GM19452 (cell line): ENCODE results near the gene PDF.
"Not testable (repeated sequence)": the region's sequence is repeated elsewhere in the genome, so short reads cannot be mapped to it uniquely, and the experiment has no call there.

ENCODE experiments used
- ATAC-seq: cut with Tn5 transposase; IDR thresholded peaks from one replicate; pipeline ENCODE4 v1.9.1; 2021; ENCODE audit not compliant: unreplicated experiment

PDF gene

GRCh38 chr16:69330286-69331109 lies at the start of gene PDF:
Gene PDF (minus strand): TSS chr16:69330588. CDS start chr16:69330570, 18 bp downstream.
- ATAC-seq = peak; percentile 92

- ATAC-seq = no peak
Observed at GRCh38 chr16:69378760-69379159, 48.4 kb upstream of the PDF start.

- no peak for ATAC-seq
Observed at GRCh38 chr16:69378036-69378435, 47.6 kb upstream of the PDF start.

GRCh38 chr16:69376393-69377059 lies 46.1 kb upstream of the PDF start:
- ATAC-seq = no peak

- ATAC-seq = no peak
Observed at GRCh38 chr16:69373019-69373418, 42.6 kb upstream of the PDF start.

- ATAC-seq = no peak
Observed at GRCh38 chr16:69371564-69371963, 41.2 kb upstream of the PDF start.

- no peak for ATAC-seq
Observed at GRCh38 chr16:69368866-69369265, 38.5 kb upstream of the PDF start.

- ATAC-seq = no peak
Observed at GRCh38 chr16:69367980-69368379, 37.6 kb upstream of the PDF start.

- ATAC-seq = no peak
Observed at GRCh38 chr16:69366431-69366830, 36.0 kb upstream of the PDF start.

- no peak for ATAC-seq
Observed at GRCh38 chr16:69365901-69366300, 35.5 kb upstream of the PDF start.

- ATAC-seq = no peak
Observed at GRCh38 chr16:69364088-69364487, 33.7 kb upstream of the PDF start.

- no peak for ATAC-seq
Observed at GRCh38 chr16:69363281-69363717, 32.9 kb upstream of the PDF start.

- not testable (repeated sequence) for ATAC-seq
Observed at GRCh38 chr16:69360070-69360469, 29.7 kb upstream of the PDF start.

GRCh38 chr16:69351309-69352027 lies 21.1 kb upstream of the PDF start, which contains the start of gene TMED6:
Gene TMED6 (minus strand): TSS chr16:69351786. CDS start chr16:69351753, 33 bp downstream.
- ATAC-seq = no peak

GRCh38 chr16:69350536-69351133 lies 20.2 kb upstream of the PDF start:
- ATAC-seq = no peak

- no peak for ATAC-seq
Observed at GRCh38 chr16:69349536-69349935, 19.1 kb upstream of the PDF start.

- no peak for ATAC-seq
Observed at GRCh38 chr16:69348222-69348621, 17.8 kb upstream of the PDF start.

- ATAC-seq = no peak
Observed at GRCh38 chr16:69346683-69347082, 16.3 kb upstream of the PDF start.

- no peak for ATAC-seq
Observed at GRCh38 chr16:69345923-69346322, 15.5 kb upstream of the PDF start.

- ATAC-seq = no peak
Observed at GRCh38 chr16:69344171-69344570, 13.8 kb upstream of the PDF start.

- ATAC-seq = no peak
Observed at GRCh38 chr16:69340095-69340644, 9.8 kb upstream of the PDF start.
